Liver (tissue), 9 donors: ENCODE data around the gene LRCOL1. TPM values are rescaled to one million over a fixed set of nuclear protein-coding genes. Genes with fewer than 3 reads are reported as not detected.

Experiments
- DNase-seq: peaks from one replicate; pipeline ENCODE4 v3.0.0-alpha.2; 2017; ENCODE audit warnings: low spot score
- H3K27ac ChIP-seq, 2 donors: one replicate each; pipeline ENCODE4 v1.7.0; 2013; ENCODE audit warnings: inconsistent platforms in 2 of 2, low read length in 2 of 2, control low read depth in 1 of 2, low read depth in 1 of 2, mild to moderate bottlenecking in 1 of 2
- H3K27me3 ChIP-seq, 4 donors: one replicate each; pipeline versions ENCODE4 v1.6.1 to v1.7.0; 2013; ENCODE audit warnings: low read length in 3 of 4, inconsistent platforms in 1 of 4, mild to moderate bottlenecking in 1 of 4, moderate library complexity in 1 of 4; ENCODE audit not compliant: control insufficient read depth in 4 of 4, insufficient read depth in 4 of 4
- H3K36me3 ChIP-seq, 4 donors: one replicate each; pipeline versions ENCODE4 v1.6.1 to v1.7.0; 2013; ENCODE audit warnings: low read length in 3 of 4, mild to moderate bottlenecking in 3 of 4, low read depth in 1 of 4, moderate library complexity in 1 of 4; ENCODE audit not compliant: control insufficient read depth in 4 of 4, insufficient read depth in 3 of 4
- H3K4me1 ChIP-seq, 4 donors: one replicate each; pipeline versions ENCODE4 v1.6.1 to v1.7.0; 2013; ENCODE audit warnings: low read length in 3 of 4, mild to moderate bottlenecking in 3 of 4, moderate library complexity in 1 of 4; ENCODE audit not compliant: control insufficient read depth in 4 of 4, insufficient read depth in 4 of 4
- H3K4me3 ChIP-seq, 3 donors: one replicate each; pipeline versions ENCODE4 v1.6.1 to v1.7.0; 2013; ENCODE audit warnings: low read length in 3 of 3, control low read depth in 1 of 3, low read depth in 1 of 3, mild to moderate bottlenecking in 1 of 3
- H3K9ac ChIP-seq, 2 donors: one replicate each; pipeline ENCODE4 v1.7.0; 2013; ENCODE audit warnings: low read length in 2 of 2, mild to moderate bottlenecking in 2 of 2, moderate library complexity in 2 of 2, control low read depth in 1 of 2, low read depth in 1 of 2
- H3K9me3 ChIP-seq, 4 donors: one replicate each; pipeline versions ENCODE4 v1.6.1 to v1.7.0; 2013; ENCODE audit warnings: low read length in 3 of 4; ENCODE audit not compliant: control insufficient read depth in 4 of 4
- HNF4G ChIP-seq: IDR thresholded peaks from 2 replicates; pipeline ENCODE4 v1.6.1; 2016; ENCODE audit warnings: antibody characterized with exemption
- NR2F2 ChIP-seq: IDR thresholded peaks from 2 replicates; pipeline ENCODE4 v1.6.1; 2016; ENCODE audit warnings: antibody characterized with exemption
- RAD21 ChIP-seq, 2 donors: IDR thresholded peaks; 2 replicates each; pipeline ENCODE4 v1.6.1; 2016; ENCODE audit warnings: antibody characterized with exemption in 2 of 2, mild to moderate bottlenecking in 2 of 2
- SP1 ChIP-seq: IDR thresholded peaks from 2 replicates; pipeline ENCODE4 v1.6.1; 2018; ENCODE audit warnings: antibody characterized with exemption, mild to moderate bottlenecking
- TAF1 ChIP-seq: conservative IDR thresholded peaks from 2 replicates; pipeline ENCODE4 v1.6.1; 2016; ENCODE audit warnings: antibody characterized with exemption, mild to moderate bottlenecking
- YY1 ChIP-seq: IDR thresholded peaks from 2 replicates; pipeline ENCODE4 v1.6.1; 2016; ENCODE audit warnings: antibody characterized with exemption, mild to moderate bottlenecking
- WGBS: extraction: QIAGEN DNeasy Blood & Tissue Kit; methylation state at CpG from one replicate; pipeline ENCODE4 v1.1.7; 2013; 5-methylcytosine and 5-hydroxymethylcytosine counted together
- polyA plus RNA-seq, 2 donors: library from polyadenylated mRNA; stranded (reverse) in 1 of 2; unstranded in 1 of 2; fragments of 200-250 nt in 1 of 2; fragments of >200 nt in 1 of 2; fragmentation: Nextera tagmentation in 1 of 2; extraction: Ambion mirVana in 1 of 2; gene quantifications; one replicate each; pipeline versions ENCODE4 v1.2.1 to v1.2.3, GENCODE V29; 2013 to 2015
- total RNA-seq, 2 donors: library from RNA; depleted of rRNA; stranded (reverse); fragments of >200 nt; gene quantifications; one replicate each; pipeline ENCODE4 v1.2.3, GENCODE V29; 2014
- TF ChIP-seq, protein P1 (sequence below): IDR thresholded peaks from 2 replicates; pipeline ENCODE4 v1.6.1; 2016; ENCODE audit warnings: antibody characterized with exemption
- TF ChIP-seq, protein P2 (sequence below): IDR thresholded peaks from 2 replicates; pipeline ENCODE4 v1.6.1; 2016; ENCODE audit warnings: antibody characterized with exemption
- TF ChIP-seq, protein P3 (sequence below): fragments of 150-350 bp; IDR thresholded peaks from 2 replicates; pipeline ENCODE4 v1.5.1; 2017; ENCODE audit warnings: improper control_type of control experiment, low read depth, low read length; ENCODE audit not compliant: missing input control
- TF ChIP-seq, protein P4 (sequence below): IDR thresholded peaks from 2 replicates; pipeline ENCODE4 v1.6.1; 2016; ENCODE audit warnings: antibody characterized with exemption
- donor health status: healthy.
- donor health status: healthy.
- donor health status: healthy.
- donor health status: healthy.
- donor health status: healthy.

Gene LRCOL1
- total and polyA plus RNA-seq, 4 donors, result 2.6 to 40.7 (median 5.9) TPM; not detected in 1

DNA sequence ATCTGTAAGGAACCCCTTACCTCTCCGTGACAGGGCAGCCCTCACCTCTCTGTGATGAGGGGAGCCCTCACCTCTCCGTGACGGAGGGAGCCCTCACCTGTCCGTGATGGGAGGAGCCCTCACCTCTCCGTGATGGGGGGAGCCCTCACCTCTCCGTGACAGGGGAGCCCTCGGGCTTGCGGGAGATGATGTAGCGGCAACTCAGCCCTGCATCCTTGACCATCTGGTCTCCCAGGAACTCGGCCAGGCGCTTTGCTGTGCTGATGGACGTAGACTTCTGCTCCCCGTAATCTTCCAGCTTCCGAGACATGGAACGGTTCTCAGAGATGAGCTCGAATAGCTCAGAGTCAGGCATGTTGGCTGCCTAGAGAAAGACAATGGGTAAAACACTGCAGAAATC lies 48.8 kb upstream of the LRCOL1 start:
- no peak overlapping the region for H3K9ac ChIP-seq
- no peaks in the 10 kb centered on the region for H3K27me3 ChIP-seq
- H3K4me1 ChIP-seq, result no peaks in the 10 kb centered on the region
- no peak overlapping the region for H3K4me3 ChIP-seq
- H3K9me3 ChIP-seq, result no peaks in the 10 kb centered on the region
- no peak for DNase-seq
- TF ChIP-seq TAF1 (no peak), HNF4G (no peak), NR2F2 (no peak), RAD21 (IDR thresholded peaks at IDR 0.05) (no peak), SP1 (no peak)
- TF ChIP-seq, protein P1, sequence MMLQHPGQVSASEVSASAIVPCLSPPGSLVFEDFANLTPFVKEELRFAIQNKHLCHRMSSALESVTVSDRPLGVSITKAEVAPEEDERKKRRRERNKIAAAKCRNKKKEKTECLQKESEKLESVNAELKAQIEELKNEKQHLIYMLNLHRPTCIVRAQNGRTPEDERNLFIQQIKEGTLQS, result no peak
- TF ChIP-seq, protein P2, sequence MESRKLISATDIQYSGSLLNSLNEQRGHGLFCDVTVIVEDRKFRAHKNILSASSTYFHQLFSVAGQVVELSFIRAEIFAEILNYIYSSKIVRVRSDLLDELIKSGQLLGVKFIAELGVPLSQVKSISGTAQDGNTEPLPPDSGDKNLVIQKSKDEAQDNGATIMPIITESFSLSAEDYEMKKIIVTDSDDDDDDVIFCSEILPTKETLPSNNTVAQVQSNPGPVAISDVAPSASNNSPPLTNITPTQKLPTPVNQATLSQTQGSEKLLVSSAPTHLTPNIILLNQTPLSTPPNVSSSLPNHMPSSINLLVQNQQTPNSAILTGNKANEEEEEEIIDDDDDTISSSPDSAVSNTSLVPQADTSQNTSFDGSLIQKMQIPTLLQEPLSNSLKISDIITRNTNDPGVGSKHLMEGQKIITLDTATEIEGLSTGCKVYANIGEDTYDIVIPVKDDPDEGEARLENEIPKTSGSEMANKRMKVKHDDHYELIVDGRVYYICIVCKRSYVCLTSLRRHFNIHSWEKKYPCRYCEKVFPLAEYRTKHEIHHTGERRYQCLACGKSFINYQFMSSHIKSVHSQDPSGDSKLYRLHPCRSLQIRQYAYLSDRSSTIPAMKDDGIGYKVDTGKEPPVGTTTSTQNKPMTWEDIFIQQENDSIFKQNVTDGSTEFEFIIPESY, result no peak
- WGBS, result 96% methylated on average over 16 of the region's 16 CpGs
- H3K36me3 ChIP-seq, result peaks cover 6 to 90% (median 59%) of the 10 kb centered on the region in 4 donors
- H3K27ac ChIP-seq, result no peak overlapping the region

DNA sequence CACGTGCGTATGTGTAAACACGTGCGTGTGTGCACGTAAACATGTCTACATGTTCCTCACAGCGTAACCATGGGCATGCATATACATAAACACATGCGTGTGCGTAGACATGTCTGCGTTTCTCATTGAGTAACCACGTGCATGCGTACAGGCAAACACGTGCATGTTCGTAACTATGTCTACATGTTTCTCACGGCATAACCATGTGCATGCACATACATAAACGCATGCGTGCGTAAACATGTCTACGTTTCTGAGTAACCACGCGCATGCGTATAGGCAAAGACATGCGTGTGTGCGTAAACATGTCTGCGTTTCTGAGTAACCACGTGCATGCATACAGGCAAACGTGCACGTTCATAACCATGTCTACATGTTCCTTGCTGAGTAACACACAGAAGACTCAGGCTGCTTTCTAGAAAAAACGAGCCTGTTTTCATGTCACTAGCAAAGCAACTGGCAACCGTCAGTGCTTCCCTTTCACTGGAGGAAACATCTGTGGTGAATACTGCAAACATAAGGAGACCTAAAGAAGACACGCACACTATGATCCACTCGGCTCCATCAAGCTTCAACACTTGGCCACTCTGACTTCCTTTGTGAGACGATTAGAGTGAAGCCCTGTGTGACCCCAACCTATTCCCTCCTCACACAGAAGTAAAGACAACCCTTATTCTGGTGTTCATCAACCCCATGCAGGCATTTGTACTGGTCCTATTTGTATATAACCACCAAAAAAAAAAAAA lies 47.9 kb upstream of the LRCOL1 start:
- no peaks in the 10 kb centered on the region for H3K9me3 ChIP-seq
- DNase-seq, result no peak
- no peak for TF ChIP-seq YY1
- TF ChIP-seq, protein P3, sequence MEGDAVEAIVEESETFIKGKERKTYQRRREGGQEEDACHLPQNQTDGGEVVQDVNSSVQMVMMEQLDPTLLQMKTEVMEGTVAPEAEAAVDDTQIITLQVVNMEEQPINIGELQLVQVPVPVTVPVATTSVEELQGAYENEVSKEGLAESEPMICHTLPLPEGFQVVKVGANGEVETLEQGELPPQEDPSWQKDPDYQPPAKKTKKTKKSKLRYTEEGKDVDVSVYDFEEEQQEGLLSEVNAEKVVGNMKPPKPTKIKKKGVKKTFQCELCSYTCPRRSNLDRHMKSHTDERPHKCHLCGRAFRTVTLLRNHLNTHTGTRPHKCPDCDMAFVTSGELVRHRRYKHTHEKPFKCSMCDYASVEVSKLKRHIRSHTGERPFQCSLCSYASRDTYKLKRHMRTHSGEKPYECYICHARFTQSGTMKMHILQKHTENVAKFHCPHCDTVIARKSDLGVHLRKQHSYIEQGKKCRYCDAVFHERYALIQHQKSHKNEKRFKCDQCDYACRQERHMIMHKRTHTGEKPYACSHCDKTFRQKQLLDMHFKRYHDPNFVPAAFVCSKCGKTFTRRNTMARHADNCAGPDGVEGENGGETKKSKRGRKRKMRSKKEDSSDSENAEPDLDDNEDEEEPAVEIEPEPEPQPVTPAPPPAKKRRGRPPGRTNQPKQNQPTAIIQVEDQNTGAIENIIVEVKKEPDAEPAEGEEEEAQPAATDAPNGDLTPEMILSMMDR, result no peak
- H3K4me1 ChIP-seq, result no peaks in the 10 kb centered on the region
- no peak overlapping the region for H3K27ac ChIP-seq
- WGBS, result 93% methylated on average over 32 of the region's 32 CpGs
- H3K4me3 ChIP-seq, result no peak overlapping the region
- no peak overlapping the region for H3K9ac ChIP-seq
- H3K36me3 ChIP-seq, result peaks cover 6 to 91% (median 59%) of the 10 kb centered on the region in 4 donors
- H3K27me3 ChIP-seq, result no peaks in the 10 kb centered on the region

DNA sequence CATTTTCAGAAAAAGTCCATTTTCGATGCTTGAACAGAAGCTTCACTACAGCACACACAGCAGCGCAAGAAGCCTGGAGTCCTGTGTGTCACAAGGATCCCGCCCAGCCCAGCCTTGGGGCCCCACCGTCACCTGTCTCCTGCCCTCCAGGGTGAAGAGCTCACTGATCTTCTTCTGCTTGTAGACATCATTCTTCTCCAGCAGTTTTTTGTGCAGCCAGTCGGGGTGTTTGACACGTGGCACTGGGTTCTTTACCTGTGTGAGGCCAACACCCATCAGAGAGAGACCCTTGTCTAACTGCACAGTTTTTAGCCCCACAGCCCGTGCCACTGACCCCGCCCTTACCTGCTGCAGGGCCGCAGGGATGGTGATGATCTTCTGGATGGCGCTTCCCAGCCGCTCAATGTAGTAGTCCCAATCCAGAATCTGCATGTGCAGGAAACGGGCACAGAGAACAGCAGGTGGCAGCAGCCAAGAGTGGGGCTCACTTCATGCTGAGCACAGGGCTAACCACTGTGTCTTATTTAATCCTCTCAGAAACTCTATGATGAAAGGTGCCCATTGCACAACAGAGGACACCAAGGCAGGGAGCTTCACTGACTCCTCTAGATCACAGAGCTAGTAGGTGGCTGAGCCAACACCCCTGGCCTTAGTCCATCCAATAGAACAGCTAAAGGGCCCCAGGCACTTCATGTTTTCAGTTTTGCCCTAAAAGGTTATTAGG lies 46.8 kb upstream of the LRCOL1 start:
- Histone ChIP-seq H3K4me3 (no peak overlapping the region), H3K9me3 (no peaks in the 10 kb centered on the region), H3K27ac (no peak overlapping the region), H3K27me3 (no peaks in the 10 kb centered on the region), H3K4me1 (no peaks in the 10 kb centered on the region), H3K9ac (no peak overlapping the region), H3K36me3 (peaks cover 6 to 81% (median 56%) of the 10 kb centered on the region in 4 donors)
- 93% methylated on average over 12 of the region's 12 CpGs for WGBS
- no peak for DNase-seq
- TF ChIP-seq, protein P4, sequence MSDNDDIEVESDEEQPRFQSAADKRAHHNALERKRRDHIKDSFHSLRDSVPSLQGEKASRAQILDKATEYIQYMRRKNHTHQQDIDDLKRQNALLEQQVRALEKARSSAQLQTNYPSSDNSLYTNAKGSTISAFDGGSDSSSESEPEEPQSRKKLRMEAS, result no peak
- TF ChIP-seq RAD21 (IDR thresholded peaks at IDR 0.05), result peak; percentile 45 to 57
